DMS79 treated with DMSO at 0.1 percent for 48 hours (cell line): ENCODE measurements around the gene TENM4.

ENCODE experiments used
- DNase-seq: peaks from one replicate; lab custom pipeline; 2025; lab: John Stamatoyannopoulos, UW

Gene TENM4

GRCh38 chr11:79294845-79295731 is 145.7 kb downstream of the TENM4 start:
- peak; percentile 22 for DNase-seq

- DNase-seq, result no peak
These were observed 148.9 kb downstream of the TENM4 start for GRCh38 chr11:79291948-79292347.

GRCh38 chr11:79290761-79291160 is 150.1 kb downstream of the TENM4 start:
- DNase-seq, result no peak

GRCh38 chr11:79287952-79288351 is 152.9 kb downstream of the TENM4 start:
- no peak for DNase-seq

- no peak for DNase-seq
These were observed 155.1 kb downstream of the TENM4 start for GRCh38 chr11:79285756-79286155.

GRCh38 chr11:79276736-79277325 is 164.0 kb downstream of the TENM4 start:
- no peak for DNase-seq

GRCh38 chr11:79274636-79275331 is 166.0 kb downstream of the TENM4 start:
- no peak for DNase-seq

GRCh38 chr11:79273781-79274180 is 167.0 kb downstream of the TENM4 start:
- DNase-seq, result no peak

GRCh38 chr11:79269611-79270307 is 171.1 kb downstream of the TENM4 start:
- DNase-seq, result no peak

GRCh38 chr11:79266396-79266795 is 174.4 kb downstream of the TENM4 start:
- no peak for DNase-seq

GRCh38 chr11:79265756-79266322 is 175.0 kb downstream of the TENM4 start:
- DNase-seq, result no peak

- no peak for DNase-seq
These were observed 176.5 kb downstream of the TENM4 start for GRCh38 chr11:79264284-79264683.

GRCh38 chr11:79263001-79263400 is 177.8 kb downstream of the TENM4 start:
- no peak for DNase-seq

- DNase-seq, result no peak
These were observed 178.6 kb downstream of the TENM4 start for GRCh38 chr11:79262221-79262620.

- DNase-seq, result no peak
These were observed 179.1 kb downstream of the TENM4 start for GRCh38 chr11:79261684-79262083.

- no peak for DNase-seq
These were observed 181.0 kb downstream of the TENM4 start for GRCh38 chr11:79259800-79260199.

- no peak for DNase-seq
These were observed 182.3 kb downstream of the TENM4 start for GRCh38 chr11:79258576-79258975.

- DNase-seq, result no peak
These were observed 184.9 kb downstream of the TENM4 start for GRCh38 chr11:79255965-79256364.

GRCh38 chr11:79253280-79253679 is 187.6 kb downstream of the TENM4 start:
- DNase-seq, result no peak

GRCh38 chr11:79249295-79249993 is 191.4 kb downstream of the TENM4 start:
- DNase-seq, result no peak

- no peak for DNase-seq
These were observed 196.0 kb downstream of the TENM4 start for GRCh38 chr11:79244798-79245197.
